ENCODE results near the gene MRRF.
A peak's percentile ranks its signal among the peaks of the same experiment; 100 is the strongest.

- TF ChIP-seq POLR2AphosphoS5 (IDR thresholded peaks at IDR 0.05; ENCODE audit: borderline replicate concordance, low read depth, low read length) (no peak), EZH2 (IDR thresholded peaks at IDR 0.05) (peak; percentile 17), FOXP2 (optimal IDR thresholded peaks at IDR 0.05; ENCODE audit: control extremely low read depth, extremely low read length, insufficient read depth) (no peak)
Measured at GRCh38 chr9:122219856-122220672, 44.6 kb upstream of the MRRF start.
